ENCODE data around the gene RNF141.

Gene RNF141

GRCh38 chr11:10581481-10582019 is 40.6 kb upstream of the RNF141 start:
- Histone ChIP-seq H3K36me3 (replicated peaks; ENCODE audit: insufficient read depth, low read length) (no peaks in the 10 kb centered on the region), H3K4me3 (ENCODE audit: low read length) (no peak overlapping the region), H4K20me1 (ENCODE audit: insufficient read depth, low read length) (no peaks in the 10 kb centered on the region), H3F3A (ENCODE audit: insufficient read depth, low read length) (no peaks in the 10 kb centered on the region), H3K79me2 (ENCODE audit: low read length) (no peaks in the 10 kb centered on the region), H3K9ac (ENCODE audit: low read length) (no peak overlapping the region), H3K4me1 (ENCODE audit: low read length) (no peaks in the 10 kb centered on the region), H3K27me3 (replicated peaks; ENCODE audit: insufficient read depth, low read length) (no peaks in the 10 kb centered on the region), H3K9me2 (replicated peaks; ENCODE audit: insufficient read depth, low read length) (no peaks in the 10 kb centered on the region), H3K4me2 (ENCODE audit: low read depth, low read length) (no peak overlapping the region), H3K27ac (ENCODE audit: low read length) (no peak overlapping the region), H3K9me3 (replicated peaks; ENCODE audit: insufficient read depth, low read length) (no peaks in the 10 kb centered on the region), H2AFZ (ENCODE audit: low read length) (no peak overlapping the region)
- DNase-seq = no peak
- TF ChIP-seq EZH2 (optimal IDR thresholded peaks at IDR 0.05; ENCODE audit: low read depth, low read length) = no peak
- no peak for TF ChIP-seq CTCF (IDR thresholded peaks at IDR 0.05; ENCODE audit: low read length)
- TF ChIP-seq EZH2phosphoT487 (IDR thresholded peaks at IDR 0.05; ENCODE audit: low read length) = no peak

- no peak overlapping the region for H3K9ac ChIP-seq (ENCODE audit: low read length)
- DNase-seq = no peak
- no peaks in the 10 kb centered on the region for H3K79me2 ChIP-seq (ENCODE audit: low read length)
- H3F3A ChIP-seq (ENCODE audit: insufficient read depth, low read length) = no peaks in the 10 kb centered on the region
- no peaks in the 10 kb centered on the region for H3K36me3 ChIP-seq (replicated peaks; ENCODE audit: insufficient read depth, low read length)
- no peak overlapping the region for H3K27ac ChIP-seq (ENCODE audit: low read length)
- H3K4me3 ChIP-seq (ENCODE audit: low read length) = no peak overlapping the region
- no peak overlapping the region for H3K4me2 ChIP-seq (ENCODE audit: low read depth, low read length)
- no peaks in the 10 kb centered on the region for H3K27me3 ChIP-seq (replicated peaks; ENCODE audit: insufficient read depth, low read length)
- H3K9me3 ChIP-seq (replicated peaks; ENCODE audit: insufficient read depth, low read length) = no peaks in the 10 kb centered on the region
- H3K9me2 ChIP-seq (replicated peaks; ENCODE audit: insufficient read depth, low read length) = no peaks in the 10 kb centered on the region
- H4K20me1 ChIP-seq (ENCODE audit: insufficient read depth, low read length) = no peaks in the 10 kb centered on the region
- H2AFZ ChIP-seq (ENCODE audit: low read length) = no peak overlapping the region
- H3K4me1 ChIP-seq (ENCODE audit: low read length) = no peaks in the 10 kb centered on the region
- no peak for TF ChIP-seq EZH2phosphoT487 (IDR thresholded peaks at IDR 0.05; ENCODE audit: low read length)
- no peak for TF ChIP-seq EZH2 (optimal IDR thresholded peaks at IDR 0.05; ENCODE audit: low read depth, low read length)
- TF ChIP-seq CTCF (IDR thresholded peaks at IDR 0.05; ENCODE audit: low read length) = no peak
Observed at GRCh38 chr11:10580623-10581022, 39.6 kb upstream of the RNF141 start.

GRCh38 chr11:10579700-10580099 is 38.7 kb upstream of the RNF141 start:
- H3K4me2 ChIP-seq (ENCODE audit: low read depth, low read length) = no peak overlapping the region

More at GRCh38 chr11:10579700-10580099, 38.7 kb upstream of the RNF141 start:
- no peak overlapping the region for H3K27ac ChIP-seq (ENCODE audit: low read length)
- no peaks in the 10 kb centered on the region for H3K4me1 ChIP-seq (ENCODE audit: low read length)
- no peak for DNase-seq
- no peaks in the 10 kb centered on the region for H3F3A ChIP-seq (ENCODE audit: insufficient read depth, low read length)
- H2AFZ ChIP-seq (ENCODE audit: low read length) = no peak overlapping the region
- TF ChIP-seq EZH2phosphoT487 (IDR thresholded peaks at IDR 0.05; ENCODE audit: low read length) = no peak
- no peak for TF ChIP-seq EZH2 (optimal IDR thresholded peaks at IDR 0.05; ENCODE audit: low read depth, low read length)
- no peak for TF ChIP-seq CTCF (IDR thresholded peaks at IDR 0.05; ENCODE audit: low read length)
- no peaks in the 10 kb centered on the region for H3K27me3 ChIP-seq (replicated peaks; ENCODE audit: insufficient read depth, low read length)
- H3K4me3 ChIP-seq (ENCODE audit: low read length) = no peak overlapping the region
- H3K9ac ChIP-seq (ENCODE audit: low read length) = no peak overlapping the region
- no peaks in the 10 kb centered on the region for H3K36me3 ChIP-seq (replicated peaks; ENCODE audit: insufficient read depth, low read length)
- no peaks in the 10 kb centered on the region for H4K20me1 ChIP-seq (ENCODE audit: insufficient read depth, low read length)
- no peaks in the 10 kb centered on the region for H3K9me2 ChIP-seq (replicated peaks; ENCODE audit: insufficient read depth, low read length)
- no peaks in the 10 kb centered on the region for H3K79me2 ChIP-seq (ENCODE audit: low read length)
- no peaks in the 10 kb centered on the region for H3K9me3 ChIP-seq (replicated peaks; ENCODE audit: insufficient read depth, low read length)

All from MM.1S (cell line).